Neural cell (in vitro differentiated cells): ENCODE results near the gene PRKAG2. TPM values are rescaled to one million over a fixed set of nuclear protein-coding genes. Genes with fewer than 3 reads are reported as not detected.

Source experiments
- H2AFZ ChIP-seq: fragments of 200-600, 300-800 bp; sonication (generic), shearing (Covaris generic); 2 replicates; pipeline ENCODE4 v1.6.0; 2014; ENCODE audit warnings: low read depth, mild to moderate bottlenecking, antibody characterized with exemption, low read length, moderate library complexity
- H3F3A ChIP-seq: fragments of 200-600 bp; shearing (Covaris generic); 2 replicates; pipeline ENCODE4 v1.6.1; 2016; ENCODE audit warnings: mild to moderate bottlenecking, moderate library complexity, mixed read lengths, antibody characterized with exemption, low read length; ENCODE audit not compliant: insufficient read depth, poor library complexity, severe bottlenecking
- H3K27ac ChIP-seq: fragments of 200-600, 300-800 bp; sonication (generic), shearing (Covaris generic); 2 replicates; pipeline ENCODE4 v1.5.1; 2014; ENCODE audit warnings: mild to moderate bottlenecking, low read length, moderate library complexity
- H3K27me3 ChIP-seq: fragments of 300-800, 200-600 bp; sonication (generic), shearing (Covaris generic); 2 replicates; pipeline ENCODE4 v1.6.0; 2014; ENCODE audit warnings: mild to moderate bottlenecking, low read depth, low read length, moderate library complexity; ENCODE audit not compliant: insufficient read depth
- H3K36me3 ChIP-seq: fragments of 300-800, 200-600 bp; sonication (generic), shearing (Covaris generic); 2 replicates; pipeline ENCODE4 v1.5.1; 2014; ENCODE audit warnings: mild to moderate bottlenecking, antibody characterized with exemption, low read length, moderate library complexity; ENCODE audit not compliant: insufficient read depth
- H3K4me2 ChIP-seq: fragments of 300-800, 200-600 bp; sonication (generic), shearing (Covaris generic); 2 replicates; pipeline ENCODE4 v1.6.0; 2014; ENCODE audit warnings: mild to moderate bottlenecking, low read length
- H3K4me3 ChIP-seq: fragments of 300-800, 200-600 bp; sonication (generic), shearing (Covaris generic); 2 replicates; pipeline ENCODE4 v1.5.1; 2014; ENCODE audit warnings: mild to moderate bottlenecking, low read length, moderate library complexity
- H3K79me2 ChIP-seq: fragments of 200-600 bp; shearing (Covaris generic); replicated peaks from 2 replicates; pipeline ENCODE4 v1.6.0; 2014; ENCODE audit warnings: mild to moderate bottlenecking, low read length, moderate library complexity; ENCODE audit not compliant: insufficient read depth
- H3K9ac ChIP-seq: fragments of 300-800, 200-600 bp; sonication (generic), shearing (Covaris generic); 2 replicates; pipeline ENCODE4 v1.6.1; 2016; ENCODE audit warnings: mild to moderate bottlenecking, low read length, mixed read lengths
- H3K9me2 ChIP-seq: fragments of 200-600 bp; shearing (Covaris generic); 2 replicates; pipeline ENCODE4 v1.6.1; 2016; ENCODE audit warnings: mild to moderate bottlenecking, low read length, mixed read lengths; ENCODE audit not compliant: insufficient read depth
- H3K9me3 ChIP-seq: fragments of 200-600, 300-800 bp; sonication (generic), shearing (Covaris generic); 2 replicates; pipeline ENCODE4 v1.6.1; 2016; ENCODE audit warnings: mild to moderate bottlenecking, mixed run types, low read length, moderate library complexity, mixed read lengths
- H4K20me1 ChIP-seq: fragments of 200-600 bp; shearing (Covaris generic); 2 replicates; pipeline ENCODE4 v1.6.1; 2016; ENCODE audit warnings: mild to moderate bottlenecking, mixed run types; ENCODE audit not compliant: insufficient read depth
- CTCF ChIP-seq: fragments of 450-650 bp; IDR thresholded peaks from 2 replicates; pipeline ENCODE4 v1.5.1; 2014; ENCODE audit warnings: antibody characterized with exemption, mild to moderate bottlenecking, moderate library complexity; ENCODE audit not compliant: poor library complexity, severe bottlenecking
- EP300 ChIP-seq: fragments of 450-650 bp; conservative IDR thresholded peaks from 2 replicates; pipeline ENCODE4 v1.6.1; 2014; ENCODE audit warnings: antibody characterized with exemption, mild to moderate bottlenecking, moderate library complexity; ENCODE audit not compliant: poor library complexity, severe bottlenecking
- EZH2 ChIP-seq: fragments of 200-600, 300-800 bp; shearing (Covaris generic), sonication (generic); IDR thresholded peaks from 2 replicates; pipeline ENCODE4 v1.6.1; 2014; ENCODE audit warnings: antibody characterized with exemption, low read length, borderline replicate concordance, mild to moderate bottlenecking; ENCODE audit not compliant: insufficient read depth, poor library complexity, severe bottlenecking
- MXI1 ChIP-seq: fragments of 450-650 bp; conservative IDR thresholded peaks from 2 replicates; pipeline ENCODE4 v1.6.1; 2014; ENCODE audit warnings: antibody characterized with exemption, mild to moderate bottlenecking; ENCODE audit not compliant: poor library complexity, severe bottlenecking
- POLR2AphosphoS5 ChIP-seq: IDR thresholded peaks from 2 replicates; pipeline ENCODE4 v1.6.1; 2012
- RAD21 ChIP-seq: fragments of 450-650 bp; conservative IDR thresholded peaks from 2 replicates; pipeline ENCODE4 v1.6.1; 2014; ENCODE audit warnings: antibody characterized with exemption, mild to moderate bottlenecking, moderate library complexity
- REST ChIP-seq: IDR thresholded peaks from 2 replicates; pipeline ENCODE4 v1.6.1; 2012; ENCODE audit warnings: borderline replicate concordance
- SMC3 ChIP-seq: fragments of 450-650 bp; conservative IDR thresholded peaks from 2 replicates; pipeline ENCODE4 v1.6.1; 2014; ENCODE audit warnings: antibody characterized with exemption, mild to moderate bottlenecking, moderate library complexity; ENCODE audit not compliant: poor library complexity
- TAF1 ChIP-seq: IDR thresholded peaks from 2 replicates; pipeline ENCODE4 v1.6.1; 2012; ENCODE audit warnings: low read depth
- polyA plus RNA-seq: library from polyadenylated mRNA; depleted of rRNA; stranded (reverse); fragments of >200 nt; gene quantifications from 2 replicates; pipeline ENCODE4 v1.2.3, GENCODE V29; 2014

PRKAG2 gene
- polyA plus RNA-seq, 1 donor from 2014 or later: 22.9 TPM

DNA sequence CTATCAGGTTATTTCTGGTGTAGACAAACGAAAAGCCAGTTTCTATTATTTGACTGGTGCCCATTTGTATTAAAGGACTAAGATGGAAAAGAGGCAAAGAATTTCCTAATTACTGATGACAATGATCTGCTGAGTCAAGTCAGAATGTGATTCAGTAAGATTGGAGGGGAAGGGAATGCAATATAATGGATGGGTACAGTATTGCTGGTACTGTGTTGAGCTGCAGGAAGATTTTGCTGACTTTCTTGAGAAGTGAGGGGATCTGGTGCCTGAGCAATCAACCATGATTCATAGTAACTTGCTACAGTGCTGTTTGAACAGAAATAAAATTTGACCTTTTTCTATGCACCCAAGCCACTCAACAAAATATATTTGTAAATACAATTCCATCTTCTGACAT is 218.1 kb downstream of the PRKAG2 start:
- Histone ChIP-seq H3K79me2 (no peaks in the 10 kb centered on the region), H3K9me3 (no peaks in the 10 kb centered on the region), H3K27me3 (no peaks in the 10 kb centered on the region), H3K4me2 (no peak overlapping the region), H3K36me3 (no peaks in the 10 kb centered on the region), H3K9me2 (no peaks in the 10 kb centered on the region), H2AFZ (no peak overlapping the region), H3F3A (no peaks in the 10 kb centered on the region), H3K9ac (no peak overlapping the region), H4K20me1 (no peaks in the 10 kb centered on the region), H3K4me3 (no peak overlapping the region), H3K27ac (no peak overlapping the region)
- TF ChIP-seq EZH2 (no peak), MXI1 (no peak), POLR2AphosphoS5 (no peak), TAF1 (no peak), REST (no peak), RAD21 (no peak), EP300 (no peak), CTCF (no peak), SMC3 (no peak)

DNA sequence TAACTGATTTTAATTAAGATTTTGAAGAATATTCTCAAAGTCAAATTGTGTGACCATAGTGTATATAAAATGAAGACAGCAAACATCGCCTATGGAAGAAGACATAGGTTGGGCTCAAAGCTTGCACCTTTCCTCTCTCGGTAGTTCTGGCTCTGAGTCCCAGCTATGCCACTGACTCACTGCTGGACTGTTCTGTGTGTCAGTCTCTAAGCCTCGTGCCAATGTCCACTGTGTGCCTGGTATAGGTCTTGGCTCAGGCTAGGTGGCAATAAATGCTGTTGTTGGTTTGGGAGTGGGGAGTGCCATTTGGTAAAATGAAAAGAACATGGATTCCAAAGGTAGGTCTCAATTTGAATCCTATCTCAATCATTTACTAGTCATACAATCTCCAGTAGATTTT is 219.7 kb downstream of the PRKAG2 start:
- Histone ChIP-seq H3K9me3 (no peaks in the 10 kb centered on the region), H4K20me1 (no peaks in the 10 kb centered on the region), H3K9ac (no peak overlapping the region), H3K4me2 (no peak overlapping the region), H3K4me3 (no peak overlapping the region), H3F3A (no peaks in the 10 kb centered on the region), H3K27ac (no peak overlapping the region), H3K9me2 (no peaks in the 10 kb centered on the region), H3K36me3 (no peaks in the 10 kb centered on the region), H2AFZ (no peak overlapping the region), H3K79me2 (no peaks in the 10 kb centered on the region), H3K27me3 (no peaks in the 10 kb centered on the region)
- TF ChIP-seq EZH2: no peak
- no peak for TF ChIP-seq RAD21
- no peak for TF ChIP-seq MXI1
- TF ChIP-seq POLR2AphosphoS5: no peak
- no peak for TF ChIP-seq SMC3
- TF ChIP-seq TAF1: no peak
- no peak for TF ChIP-seq REST
- TF ChIP-seq CTCF: no peak
- TF ChIP-seq EP300: no peak
